Keratinocyte (primary cell): ENCODE measurements around the gene PACSIN2.

Experiments
- EZH2 ChIP-seq: IDR thresholded peaks from one replicate; pipeline ENCODE4 v1.6.1; 2012; ENCODE audit warnings: inconsistent platforms, mild to moderate bottlenecking, low read length, moderate library complexity
- TF ChIP-seq, protein P1 (sequence below), 3 experiments: IDR thresholded peaks in 1 of 3; conservative IDR thresholded peaks in 1 of 3; optimal IDR thresholded peaks in 1 of 3; 2 replicates in 2 of 3; 3 replicates in 1 of 3; pipeline versions ENCODE3 to v1.5.1; 2011; ENCODE audit warnings: low read length in 3 of 3, mild to moderate bottlenecking in 3 of 3, moderate library complexity in 2 of 3, control low read depth in 1 of 3, inconsistent platforms in 1 of 3; ENCODE audit not compliant: insufficient read depth in 2 of 3; ENCODE audit errors: extremely low read depth in 1 of 3

DNA sequence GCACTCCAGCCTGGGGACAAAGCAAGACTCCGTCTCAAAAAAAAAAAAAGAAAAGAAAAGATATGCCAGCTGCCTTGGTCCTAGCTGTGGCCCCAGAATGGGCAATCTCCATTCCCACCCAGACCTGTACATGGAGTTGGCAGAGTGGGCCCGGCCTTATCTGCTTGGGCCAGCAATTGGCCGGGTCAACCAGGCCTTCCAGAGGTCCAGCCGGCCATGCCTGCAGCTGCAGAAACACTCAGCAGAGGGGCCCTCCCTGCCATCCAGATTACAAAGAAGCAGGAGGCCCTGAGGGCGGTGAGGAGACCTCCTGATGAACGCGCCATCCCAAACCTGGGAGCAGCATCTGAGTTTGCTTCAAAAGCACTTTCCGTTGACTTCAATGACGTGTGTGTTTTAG is 131.0 kb downstream of the PACSIN2 start:
- no peak for TF ChIP-seq EZH2
- TF ChIP-seq, protein P1, sequence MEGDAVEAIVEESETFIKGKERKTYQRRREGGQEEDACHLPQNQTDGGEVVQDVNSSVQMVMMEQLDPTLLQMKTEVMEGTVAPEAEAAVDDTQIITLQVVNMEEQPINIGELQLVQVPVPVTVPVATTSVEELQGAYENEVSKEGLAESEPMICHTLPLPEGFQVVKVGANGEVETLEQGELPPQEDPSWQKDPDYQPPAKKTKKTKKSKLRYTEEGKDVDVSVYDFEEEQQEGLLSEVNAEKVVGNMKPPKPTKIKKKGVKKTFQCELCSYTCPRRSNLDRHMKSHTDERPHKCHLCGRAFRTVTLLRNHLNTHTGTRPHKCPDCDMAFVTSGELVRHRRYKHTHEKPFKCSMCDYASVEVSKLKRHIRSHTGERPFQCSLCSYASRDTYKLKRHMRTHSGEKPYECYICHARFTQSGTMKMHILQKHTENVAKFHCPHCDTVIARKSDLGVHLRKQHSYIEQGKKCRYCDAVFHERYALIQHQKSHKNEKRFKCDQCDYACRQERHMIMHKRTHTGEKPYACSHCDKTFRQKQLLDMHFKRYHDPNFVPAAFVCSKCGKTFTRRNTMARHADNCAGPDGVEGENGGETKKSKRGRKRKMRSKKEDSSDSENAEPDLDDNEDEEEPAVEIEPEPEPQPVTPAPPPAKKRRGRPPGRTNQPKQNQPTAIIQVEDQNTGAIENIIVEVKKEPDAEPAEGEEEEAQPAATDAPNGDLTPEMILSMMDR (optimal IDR thresholded peaks at IDR 0.05 in 1 of 3, IDR thresholded peaks at IDR 0.05 in 1 of 3, conservative IDR thresholded peaks at IDR 0.05 in 1 of 3; ENCODE audit: extremely low read depth in 1 of 3, insufficient read depth in 2 of 3, low read length in 3 of 3), result no peak
